ENCODE measurements around the gene PRR22. TPM values are rescaled to one million over a fixed set of nuclear protein-coding genes. Genes with fewer than 3 reads are reported as not detected.
"Not testable (repeated sequence)": the region's sequence is repeated elsewhere in the genome, so short reads cannot be mapped to it uniquely, and the experiment has no call there.

PRR22 gene
- total RNA-seq, 2 experiments from 2014 or later = 14.1 to 14.3 TPM

GRCh38 chr19:5767949-5768348 lies 16.6 kb downstream of the PRR22 start:
- no peaks in the 10 kb centered on the region for H3K4me1 Mint-ChIP-seq
- no peaks in the 10 kb centered on the region for H3K36me3 Mint-ChIP-seq
- H3K27me3 Mint-ChIP-seq = peaks cover 3% of the 10 kb centered on the region
- no peak for DNase-seq
- no peaks in the 10 kb centered on the region for H3K9me3 Mint-ChIP-seq
- no peak overlapping the region for H3K27ac Mint-ChIP-seq
- no peak overlapping the region for H3K4me3 Mint-ChIP-seq

- Mint-ChIP-seq H3K4me1 (no peaks in the 10 kb centered on the region), H3K9me3 (no peaks in the 10 kb centered on the region), H3K27me3 (no peaks in the 10 kb centered on the region), H3K27ac (no peak overlapping the region), H3K36me3 (no peaks in the 10 kb centered on the region), H3K4me3 (no peak overlapping the region)
- DNase-seq = no peak
Observed at GRCh38 chr19:5765220-5765619, 19.3 kb downstream of the PRR22 start.

- H3K9me3 Mint-ChIP-seq = no peaks in the 10 kb centered on the region
- H3K36me3 Mint-ChIP-seq = no peaks in the 10 kb centered on the region
- H3K27me3 Mint-ChIP-seq = peaks cover 4% of the 10 kb centered on the region
- no peak for DNase-seq
- no peak overlapping the region for H3K4me3 Mint-ChIP-seq
- H3K27ac Mint-ChIP-seq = no peak overlapping the region
- no peaks in the 10 kb centered on the region for H3K4me1 Mint-ChIP-seq
Observed at GRCh38 chr19:5762608-5763217, 21.8 kb downstream of the PRR22 start.

GRCh38 chr19:5753743-5754142 lies 30.8 kb downstream of the PRR22 start:
- Mint-ChIP-seq H3K27ac (no peak overlapping the region), H3K36me3 (no peaks in the 10 kb centered on the region), H3K9me3 (no peaks in the 10 kb centered on the region), H3K27me3 (peaks cover 16% of the 10 kb centered on the region), H3K4me1 (no peaks in the 10 kb centered on the region), H3K4me3 (no peak overlapping the region)
- DNase-seq = no peak

GRCh38 chr19:5751709-5752108 lies 32.8 kb downstream of the PRR22 start:
- H3K9me3 Mint-ChIP-seq = no peaks in the 10 kb centered on the region
- no peak overlapping the region for H3K4me3 Mint-ChIP-seq
- no peak for DNase-seq
- H3K36me3 Mint-ChIP-seq = no peaks in the 10 kb centered on the region
- no peaks in the 10 kb centered on the region for H3K4me1 Mint-ChIP-seq
- no peak overlapping the region for H3K27ac Mint-ChIP-seq
- peaks cover 11% of the 10 kb centered on the region for H3K27me3 Mint-ChIP-seq

GRCh38 chr19:5749505-5749904 lies 35.0 kb downstream of the PRR22 start:
- DNase-seq = no peak
- Mint-ChIP-seq H3K27me3 (peaks cover 11% of the 10 kb centered on the region), H3K4me1 (no peaks in the 10 kb centered on the region), H3K36me3 (no peaks in the 10 kb centered on the region), H3K4me3 (no peak overlapping the region), H3K9me3 (no peaks in the 10 kb centered on the region), H3K27ac (no peak overlapping the region)

GRCh38 chr19:5748920-5749319 lies 35.6 kb downstream of the PRR22 start:
- DNase-seq, H3K4me1 Mint-ChIP-seq, H3K36me3 Mint-ChIP-seq, H3K27ac Mint-ChIP-seq, H3K9me3 Mint-ChIP-seq, H3K4me3 Mint-ChIP-seq, H3K27me3 Mint-ChIP-seq: not testable (repeated sequence)

- H3K9me3 Mint-ChIP-seq, H3K4me1 Mint-ChIP-seq, H3K4me3 Mint-ChIP-seq, H3K36me3 Mint-ChIP-seq, DNase-seq, H3K27me3 Mint-ChIP-seq, H3K27ac Mint-ChIP-seq: not testable (repeated sequence)
Observed at GRCh38 chr19:5744999-5745398, 39.5 kb downstream of the PRR22 start.

- Mint-ChIP-seq H3K4me3 (no peak overlapping the region), H3K36me3 (no peaks in the 10 kb centered on the region), H3K9me3 (no peaks in the 10 kb centered on the region), H3K27me3 (no peaks in the 10 kb centered on the region), H3K27ac (no peak overlapping the region), H3K4me1 (no peaks in the 10 kb centered on the region)
- DNase-seq = no peak
Observed at GRCh38 chr19:5743630-5744029, 40.9 kb downstream of the PRR22 start.

- no peak for DNase-seq
- H3K4me3 Mint-ChIP-seq = no peak overlapping the region
- H3K4me1 Mint-ChIP-seq = no peaks in the 10 kb centered on the region
- no peak overlapping the region for H3K27ac Mint-ChIP-seq
- H3K27me3 Mint-ChIP-seq = no peaks in the 10 kb centered on the region
- H3K36me3 Mint-ChIP-seq = no peaks in the 10 kb centered on the region
- H3K9me3 Mint-ChIP-seq = no peaks in the 10 kb centered on the region
Observed at GRCh38 chr19:5742051-5742450, 42.5 kb downstream of the PRR22 start.

GRCh38 chr19:5738423-5738822 lies 46.1 kb downstream of the PRR22 start:
- Mint-ChIP-seq H3K27me3 (peaks cover 2% of the 10 kb centered on the region), H3K27ac (no peak overlapping the region), H3K4me1 (no peaks in the 10 kb centered on the region), H3K36me3 (no peaks in the 10 kb centered on the region), H3K4me3 (no peak overlapping the region), H3K9me3 (no peaks in the 10 kb centered on the region)
- DNase-seq = no peak

- H3K4me1 Mint-ChIP-seq, H3K36me3 Mint-ChIP-seq, DNase-seq, H3K9me3 Mint-ChIP-seq, H3K27ac Mint-ChIP-seq, H3K4me3 Mint-ChIP-seq: not testable (repeated sequence)
- peaks cover 13% of the 10 kb centered on the region for H3K27me3 Mint-ChIP-seq
Observed at GRCh38 chr19:5733172-5733571, 51.4 kb downstream of the PRR22 start.

Other genes starting within 250 kb of the PRR22 start
- under 1 TPM; 0.29 to 0.34 TPM for gene TINCR, start 216.8 kb downstream of the PRR22 start, total RNA-seq
- gene SAFB2, start 162.0 kb downstream of the PRR22 start, total RNA-seq = 10 to 100 TPM; 79.5 to 84.1 TPM
- 100 to 1,000 TPM; 123 to 133 TPM for gene SAFB, start 161.7 kb downstream of the PRR22 start, total RNA-seq
- 10 to 100 TPM; 44.6 to 53.5 TPM for gene MICOS13, start 104.2 kb downstream of the PRR22 start, total RNA-seq
- 1 to 10 TPM; 1.5 to 3.2 TPM for gene HSD11B1L, start 103.7 kb downstream of the PRR22 start, total RNA-seq
- gene RPL36, start 94.5 kb downstream of the PRR22 start, total RNA-seq = 1,000 to 10,000 TPM; 1,649 to 1,711 TPM
- gene LONP1, start 64.6 kb downstream of the PRR22 start, total RNA-seq = 100 to 1,000 TPM; 277 to 287 TPM
- gene CATSPERD, start 64.1 kb downstream of the PRR22 start, total RNA-seq = not detected
- 100 to 1,000 TPM; 103 to 106 TPM for gene DUS3L, start 6.4 kb upstream of the PRR22 start, total RNA-seq
- under 1 TPM; 0.21 to 0.38 TPM for gene NRTN, start 20.3 kb upstream of the PRR22 start, total RNA-seq
- gene FUT6, start 55.0 kb upstream of the PRR22 start, total RNA-seq = not detected
- gene FUT3, start 66.7 kb upstream of the PRR22 start, total RNA-seq = not detected
- gene FUT5, start 85.8 kb upstream of the PRR22 start, total RNA-seq = not detected
- 100 to 1,000 TPM; 244 to 255 TPM for gene NDUFA11, start 119.0 kb upstream of the PRR22 start, total RNA-seq
- 1 to 10 TPM; 1.4 to 1.9 TPM for gene VMAC, start 120.1 kb upstream of the PRR22 start, total RNA-seq
- 1 to 10 TPM; 1.9 to 2.6 TPM for gene CAPS, start 129.5 kb upstream of the PRR22 start, total RNA-seq
- gene RANBP3, start 193.4 kb upstream of the PRR22 start, total RNA-seq = 100 to 1,000 TPM in 1 of 2 experiments, 10 to 100 TPM in 1; 94.0 to 109 TPM

Measured in activated naive CD8-positive, alpha-beta T cell treated with anti-CD3 and anti-CD28 coated beads for 36 hours (primary cell).